ENCODE results near the gene LRBA.
"Not testable (repeated sequence)": the region's sequence is repeated elsewhere in the genome, so short reads cannot be mapped to it uniquely, and the experiment has no call there.

Gene LRBA

GRCh38 chr4:150938873-150939499 lies 76.1 kb downstream of the LRBA start:
- DNase-seq = no peak

GRCh38 chr4:150938417-150938816 lies 76.7 kb downstream of the LRBA start:
- DNase-seq = no peak

GRCh38 chr4:150934022-150934421 lies 81.1 kb downstream of the LRBA start:
- no peak for DNase-seq

- DNase-seq = no peak
Measured at GRCh38 chr4:150931796-150932195, 83.3 kb downstream of the LRBA start.

GRCh38 chr4:150931005-150931404 lies 84.1 kb downstream of the LRBA start:
- no peak for DNase-seq

- DNase-seq = no peak
Measured at GRCh38 chr4:150923945-150924344, 91.1 kb downstream of the LRBA start.

GRCh38 chr4:150921486-150921885 lies 93.6 kb downstream of the LRBA start:
- not testable (repeated sequence) for DNase-seq

GRCh38 chr4:150918562-150918961 lies 96.5 kb downstream of the LRBA start:
- not testable (repeated sequence) for DNase-seq

- no peak for DNase-seq
Measured at GRCh38 chr4:150911326-150911725, 103.8 kb downstream of the LRBA start.

- no peak for DNase-seq
Measured at GRCh38 chr4:150909116-150909515, 106.0 kb downstream of the LRBA start.

GRCh38 chr4:150906987-150907633 lies 108.0 kb downstream of the LRBA start:
- no peak for DNase-seq

GRCh38 chr4:150904671-150905070 lies 110.4 kb downstream of the LRBA start:
- DNase-seq = no peak

GRCh38 chr4:150903603-150904002 lies 111.5 kb downstream of the LRBA start:
- DNase-seq = no peak

GRCh38 chr4:150896497-150896896 lies 118.6 kb downstream of the LRBA start:
- DNase-seq = no peak

GRCh38 chr4:150890246-150890645 lies 124.8 kb downstream of the LRBA start:
- no peak for DNase-seq

- DNase-seq = no peak
Measured at GRCh38 chr4:150889306-150889705, 125.8 kb downstream of the LRBA start.

GRCh38 chr4:150888625-150889024 lies 126.5 kb downstream of the LRBA start:
- DNase-seq = no peak

- DNase-seq = no peak
Measured at GRCh38 chr4:150888217-150888616, 126.9 kb downstream of the LRBA start.

GRCh38 chr4:150886597-150886996 lies 128.5 kb downstream of the LRBA start:
- no peak for DNase-seq

GRCh38 chr4:150884625-150885024 lies 130.5 kb downstream of the LRBA start:
- DNase-seq = no peak

- no peak for DNase-seq
Measured at GRCh38 chr4:150875367-150875766, 139.7 kb downstream of the LRBA start.

- DNase-seq = no peak
Measured at GRCh38 chr4:150874338-150875226, 140.5 kb downstream of the LRBA start.

GRCh38 chr4:150867148-150867547 lies 147.9 kb downstream of the LRBA start:
- DNase-seq = peak; percentile 20 to 38

GRCh38 chr4:150863456-150863855 lies 151.6 kb downstream of the LRBA start:
- DNase-seq = no peak

Data from stimulated activated CD4-positive, alpha-beta T cell treated with anti-CD3 and anti-CD28 coated beads, Interleukin-2, amount 100 ng/mL, for 48 hours (primary cell).